GM18505 (cell line): ENCODE data around the gene CHCHD6.

Experiments used
- ATAC-seq: cut with Tn5 transposase; IDR thresholded peaks from one replicate; pipeline ENCODE4 v1.9.1; 2021; ENCODE audit not compliant: unreplicated experiment
- POLR2A ChIP-seq: IDR thresholded peaks from 4 replicates; pipeline ENCODE4 v1.6.1; 2011; ENCODE audit warnings: borderline replicate concordance; ENCODE audit not compliant: insufficient read depth, insufficient read length; ENCODE audit errors: extremely low read depth

CHCHD6 gene

DNA sequence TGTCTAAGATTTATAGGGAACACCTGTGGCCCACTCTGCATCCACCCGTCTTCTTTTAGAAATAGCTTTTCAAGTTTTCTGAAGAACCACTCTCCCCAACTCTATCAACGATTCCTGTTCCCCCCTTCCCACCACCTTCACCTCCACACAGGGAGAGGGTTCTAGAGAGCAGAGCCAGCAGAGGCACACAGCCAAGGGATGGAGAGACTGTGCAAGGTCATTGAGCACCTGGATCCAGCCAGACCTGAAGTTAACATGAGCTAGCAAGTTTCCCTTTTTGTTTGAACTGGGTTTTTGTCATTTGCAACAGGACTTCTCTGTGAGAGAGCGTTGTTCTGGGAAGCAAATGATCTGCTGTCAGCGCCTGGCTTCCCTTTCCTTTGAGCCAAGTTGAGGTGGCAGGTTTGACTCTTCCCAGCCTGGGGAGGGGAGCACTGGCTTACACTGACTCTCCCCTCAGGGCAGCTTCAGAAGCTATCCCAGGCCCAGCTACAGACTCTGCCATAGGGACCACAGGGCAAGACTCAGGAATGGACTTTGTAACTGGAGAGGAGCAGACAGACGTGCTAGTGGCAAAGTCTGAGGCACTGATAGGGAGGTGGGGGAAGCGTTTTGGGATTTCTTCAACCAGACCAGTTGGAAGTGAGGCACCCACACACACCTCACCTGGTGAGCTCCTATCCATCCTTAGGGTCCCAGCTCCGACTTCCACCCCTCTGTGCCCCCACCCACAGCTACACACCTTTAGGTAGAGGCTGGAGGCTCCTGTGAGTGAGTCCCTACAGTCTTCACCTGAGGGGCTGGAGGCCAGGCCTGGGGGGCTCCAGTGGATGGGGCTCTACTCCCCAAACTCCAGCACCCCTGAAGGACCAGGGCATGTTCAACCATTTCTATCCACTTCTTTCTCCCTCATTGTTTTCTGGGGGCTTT, 259.5 kb downstream of the CHCHD6 start:
- TF ChIP-seq POLR2A = no peak
- no peak for ATAC-seq

DNA sequence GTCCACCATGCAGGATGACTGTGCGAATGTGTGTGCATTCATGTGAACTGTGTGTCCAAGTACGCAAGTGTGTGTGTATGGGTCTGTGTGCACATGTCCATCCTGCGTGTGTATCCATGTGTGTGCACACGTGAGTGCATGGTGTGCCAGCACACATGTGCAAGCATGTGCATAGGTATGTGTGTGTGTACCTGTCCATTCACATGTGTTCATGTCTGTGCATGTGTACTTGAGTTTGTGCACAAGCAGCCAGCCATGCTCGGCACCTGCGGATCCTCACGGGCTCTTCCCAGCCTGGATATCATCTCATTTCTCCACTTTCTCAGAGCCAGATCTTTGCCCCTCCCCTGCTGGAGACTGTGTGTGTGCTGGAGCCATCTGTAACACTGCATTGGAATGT, 260.2 kb downstream of the CHCHD6 start:
- no peak for ATAC-seq
- no peak for TF ChIP-seq POLR2A

DNA sequence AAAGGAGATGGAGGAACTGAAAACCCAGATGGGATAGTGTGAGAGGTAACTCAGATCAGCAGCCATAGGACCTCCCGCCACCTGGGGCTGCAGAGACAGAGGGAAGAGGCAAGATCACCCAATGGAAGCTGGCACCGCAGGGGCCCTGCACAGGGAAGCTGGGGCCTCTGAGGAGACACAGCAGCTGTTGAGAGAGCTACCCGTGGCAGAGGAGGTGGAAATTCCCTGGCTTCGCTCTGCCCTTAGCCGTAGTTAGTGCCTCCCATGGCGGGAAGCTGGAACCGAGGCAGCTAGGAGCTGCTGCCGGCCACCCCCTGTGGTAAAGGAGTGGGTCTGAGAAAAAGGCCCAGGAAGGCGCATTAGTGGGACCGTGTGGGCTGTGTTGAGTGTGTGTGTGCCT, 260.9 kb downstream of the CHCHD6 start:
- no peak for TF ChIP-seq POLR2A
- no peak for ATAC-seq

DNA sequence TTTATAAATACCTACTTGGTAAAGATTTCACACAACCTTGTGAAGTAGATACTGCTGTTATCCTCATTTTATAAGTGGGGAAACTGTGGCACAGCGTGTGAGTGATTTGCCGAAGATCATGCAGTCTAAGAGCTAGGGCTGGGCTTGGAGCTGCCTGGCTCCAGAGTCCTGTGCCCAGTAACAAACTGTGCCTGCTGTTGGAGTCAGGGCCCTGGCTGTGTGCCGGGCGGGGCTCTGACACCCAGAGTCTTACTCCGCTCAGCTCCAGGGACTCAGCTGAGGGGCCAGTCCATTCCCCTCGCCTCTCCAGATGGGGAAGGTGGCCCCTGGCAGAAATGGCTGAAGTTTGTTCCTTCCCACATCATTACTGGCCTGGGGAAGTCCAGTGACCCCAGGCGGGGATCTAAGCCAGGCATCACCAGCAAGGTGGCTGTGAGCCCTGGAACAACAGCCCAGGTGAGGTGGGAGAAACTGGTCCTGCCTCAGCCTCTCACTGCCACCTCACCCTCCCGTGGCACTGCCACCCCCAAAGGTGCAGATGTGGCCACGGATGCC, 261.6 kb downstream of the CHCHD6 start:
- ATAC-seq = no peak
- no peak for TF ChIP-seq POLR2A

DNA sequence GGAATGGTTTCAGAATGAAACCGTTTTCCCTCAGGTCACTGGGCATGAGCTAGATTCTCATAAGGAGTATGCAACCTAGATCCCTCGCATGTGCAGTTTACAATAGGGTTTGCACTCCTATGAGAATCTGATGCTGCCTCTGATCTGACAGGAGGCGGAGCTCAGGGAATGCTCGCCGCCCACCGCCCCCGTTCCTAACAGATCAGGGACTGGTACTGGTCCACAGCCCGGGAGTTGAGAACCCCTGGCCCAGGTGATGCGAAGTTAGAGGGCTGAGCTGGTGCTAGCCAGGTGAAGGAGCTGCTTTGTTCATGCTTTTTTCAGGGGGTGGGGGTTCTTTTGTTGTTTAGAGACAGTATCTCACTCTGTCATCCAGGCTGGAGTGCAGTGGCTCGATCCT, 263.3 kb downstream of the CHCHD6 start:
- no peak for TF ChIP-seq POLR2A
- no peak for ATAC-seq

DNA sequence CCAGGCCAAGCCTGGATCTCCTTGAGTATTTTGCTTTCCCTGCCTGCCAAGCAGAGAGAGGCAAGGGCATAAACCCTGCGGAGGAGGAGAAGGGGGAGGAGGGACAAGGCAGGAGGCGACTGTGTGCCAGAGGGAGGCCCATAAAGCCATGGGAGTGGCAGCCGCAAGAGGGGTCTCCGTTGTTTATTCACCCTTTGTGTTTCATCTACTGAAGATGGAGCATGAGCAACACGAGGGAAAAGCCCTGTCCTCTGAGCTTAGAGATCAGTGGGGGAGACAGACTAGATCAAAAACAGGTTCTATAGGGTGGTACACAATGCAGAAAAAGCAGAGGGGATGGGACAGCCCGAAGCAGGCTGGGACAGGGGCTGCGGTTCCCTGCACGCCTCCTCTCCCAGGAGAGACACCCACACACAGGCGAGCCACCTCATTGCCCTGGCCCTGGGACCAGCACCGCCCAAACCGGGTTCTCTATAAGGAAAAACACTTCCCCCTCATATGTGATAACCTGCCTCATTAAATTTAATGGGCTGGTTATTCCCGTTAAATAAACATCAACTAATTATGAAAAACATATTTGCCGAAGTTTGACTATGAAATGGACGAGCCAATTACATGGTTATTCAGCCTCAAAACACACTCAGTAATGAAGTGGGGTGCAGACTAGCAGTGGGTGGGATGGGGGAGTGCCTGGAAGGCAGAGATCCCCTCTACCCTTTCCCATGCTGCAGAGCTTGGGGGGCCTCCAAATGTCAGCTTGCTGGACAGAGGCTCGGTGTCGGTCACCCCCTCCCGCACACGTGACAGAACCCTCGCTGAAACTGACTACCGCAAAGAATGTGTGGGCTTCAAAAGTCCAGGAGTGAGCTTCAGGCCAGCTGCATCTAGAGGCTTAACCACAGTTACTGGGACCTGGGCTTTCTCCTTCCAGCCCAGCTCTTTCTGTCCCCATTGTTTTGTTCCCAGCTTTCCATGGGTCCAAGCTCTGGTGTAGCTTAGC, 264.7 kb downstream of the CHCHD6 start:
- ATAC-seq = no peak
- no peak for TF ChIP-seq POLR2A

DNA sequence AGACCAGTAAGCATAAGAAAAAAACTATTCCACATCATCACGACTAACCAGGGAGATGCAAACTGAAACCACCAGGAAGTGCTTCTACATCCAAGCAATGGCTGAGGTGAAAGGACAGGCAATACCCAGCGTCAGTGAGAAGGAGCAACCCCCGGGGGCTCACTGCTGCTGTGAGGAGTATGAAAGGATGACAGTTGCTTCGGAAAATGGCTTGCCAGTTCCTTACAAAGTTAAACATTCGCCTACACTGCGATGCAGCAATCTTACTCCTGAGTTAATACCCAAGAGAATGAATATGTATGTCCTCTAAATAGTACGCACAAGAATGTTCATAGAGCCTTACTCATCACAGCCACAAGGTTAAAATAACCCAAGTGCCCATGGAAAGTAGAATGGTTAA, 265.5 kb downstream of the CHCHD6 start:
- ATAC-seq = no peak
- no peak for TF ChIP-seq POLR2A

DNA sequence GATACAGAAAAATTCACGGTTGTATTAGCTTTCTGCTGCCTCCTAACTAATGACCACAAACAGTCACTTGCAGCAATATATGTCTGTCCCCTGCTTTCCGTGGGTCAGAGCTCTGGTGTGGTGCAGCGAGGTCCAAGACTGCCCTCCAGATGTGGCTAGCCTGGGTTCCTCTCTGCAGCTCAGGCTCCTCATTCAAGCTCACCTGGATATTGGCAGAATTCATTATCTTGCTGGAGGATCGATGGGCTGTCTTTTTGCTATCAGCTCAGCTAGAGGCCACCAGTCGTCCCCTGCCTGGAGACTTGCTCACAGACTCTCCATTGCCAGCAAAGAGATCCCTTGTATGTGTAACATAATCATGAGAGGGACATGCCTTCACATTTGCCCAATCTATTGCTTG, 266.1 kb downstream of the CHCHD6 start:
- TF ChIP-seq POLR2A = no peak
- no peak for ATAC-seq

DNA sequence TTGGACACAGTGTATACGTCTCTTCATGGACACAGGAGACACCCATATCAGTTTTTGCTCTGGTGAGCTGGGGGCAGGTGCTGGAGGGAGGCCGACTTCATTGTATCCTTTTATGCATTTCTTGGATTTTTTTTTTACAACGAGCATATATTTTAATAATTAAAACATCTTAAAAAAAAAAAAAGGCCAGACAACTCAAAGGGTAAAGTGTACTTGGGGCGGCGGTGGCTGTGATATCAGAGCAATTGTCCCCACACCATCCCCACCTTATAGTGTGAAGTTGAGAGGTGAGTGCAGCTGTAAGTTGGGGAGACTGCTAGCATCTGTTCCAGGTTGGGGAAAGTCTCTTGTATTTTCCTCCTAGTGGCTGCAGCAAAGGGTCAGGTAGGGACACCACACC, 266.9 kb downstream of the CHCHD6 start:
- no peak for ATAC-seq
- TF ChIP-seq POLR2A = no peak

DNA sequence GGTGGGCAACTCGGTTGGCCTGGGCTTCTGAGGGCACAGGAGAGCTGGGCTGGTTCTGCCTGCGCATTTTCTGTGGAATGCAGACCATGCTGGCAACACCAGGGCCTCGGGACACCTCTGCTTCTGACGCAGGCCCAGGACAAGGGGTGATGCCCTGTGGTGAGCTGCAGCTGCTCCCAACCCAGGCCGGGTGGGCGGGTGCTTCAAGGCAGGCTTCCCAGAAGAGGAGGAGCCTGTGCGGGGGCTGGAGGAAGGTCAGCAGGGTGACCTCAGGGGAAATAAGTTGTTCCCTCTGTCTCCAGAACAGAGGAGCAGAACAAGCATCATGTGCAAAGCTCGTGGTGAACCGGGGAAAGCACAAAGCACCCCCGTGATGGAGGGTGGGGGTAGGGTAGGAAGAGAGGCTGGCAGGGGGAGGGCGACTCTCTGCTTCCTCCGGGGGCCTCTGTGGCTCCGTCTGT, 267.9 kb downstream of the CHCHD6 start:
- no peak for ATAC-seq
- TF ChIP-seq POLR2A = no peak

DNA sequence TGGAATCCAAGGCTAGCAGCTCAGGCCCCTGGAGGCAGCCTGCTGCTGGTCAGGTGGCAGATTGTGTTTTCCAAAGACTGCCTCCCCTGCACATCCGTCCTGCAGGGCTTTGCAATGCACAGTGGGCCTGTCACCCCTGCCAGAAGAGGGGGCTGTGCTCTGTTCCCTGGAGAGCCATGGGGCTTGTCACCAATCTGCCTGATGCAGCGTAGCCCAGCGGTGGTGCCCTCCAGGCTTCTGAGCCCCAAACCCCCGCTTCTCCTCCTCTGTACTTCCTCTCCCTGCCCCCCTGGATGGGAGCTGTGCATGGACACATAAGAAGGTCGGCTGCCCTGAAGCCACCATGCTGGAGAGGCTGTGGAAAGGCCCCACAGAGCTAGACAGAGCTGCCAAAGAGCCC, 268.8 kb downstream of the CHCHD6 start:
- no peak for TF ChIP-seq POLR2A
- no peak for ATAC-seq

DNA sequence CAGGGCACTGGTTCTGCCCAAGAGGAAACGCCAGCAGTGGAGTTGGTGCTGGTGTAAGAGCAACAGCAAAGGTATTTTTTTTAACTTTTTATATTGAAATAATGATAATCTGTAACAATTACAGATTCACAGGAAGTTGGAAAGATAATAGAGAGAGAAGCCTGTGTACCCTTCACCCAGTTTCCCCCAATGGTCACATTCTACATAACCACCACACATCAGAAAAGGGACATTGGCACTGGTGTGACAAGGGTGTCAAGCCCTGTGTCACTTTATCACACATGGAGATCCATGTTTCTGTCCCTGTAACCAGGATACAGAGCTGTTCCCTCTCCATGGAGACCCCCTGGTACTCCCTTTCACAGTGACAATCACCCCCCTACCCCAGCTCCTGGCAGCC, 269.8 kb downstream of the CHCHD6 start:
- no peak for TF ChIP-seq POLR2A
- no peak for ATAC-seq

DNA sequence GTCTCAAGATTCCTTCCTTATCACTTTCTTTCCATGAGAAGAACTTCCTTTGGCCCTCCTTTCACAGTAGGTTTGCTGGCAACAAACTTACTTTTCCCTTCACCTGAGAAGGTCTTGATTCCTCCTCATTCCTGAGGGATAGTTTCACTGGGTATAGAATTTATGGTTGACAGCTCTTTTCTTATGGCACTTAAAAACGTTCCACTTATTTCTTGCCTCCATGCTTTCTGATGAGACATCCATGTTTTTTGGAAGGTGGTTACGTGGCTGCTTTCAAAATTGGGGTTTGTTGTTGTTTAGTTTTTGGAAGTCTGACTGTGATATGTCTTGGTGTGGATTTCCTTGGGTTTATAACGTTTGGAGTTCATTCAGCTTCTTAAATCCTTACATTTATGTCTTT, 270.7 kb downstream of the CHCHD6 start:
- no peak for TF ChIP-seq POLR2A

More for the DNA sequence above, 270.7 kb downstream of the CHCHD6 start:
- ATAC-seq = no peak
